Right kidney (tissue), 1 donor: ENCODE measurements around the gene CXCL12.
A peak's percentile ranks its signal among the peaks of the same experiment; 100 is the strongest.

Source experiments
- DNase-seq: peaks from one replicate; pipeline ENCODE4 v3.0.0-alpha.2; 2016

The CXCL12 gene

GRCh38 chr10:44404741-44405437, 20.0 kb upstream of the CXCL12 start:
- no peak for DNase-seq

GRCh38 chr10:44402465-44403195, 17.7 kb upstream of the CXCL12 start:
- no peak for DNase-seq

GRCh38 chr10:44400541-44400940, 15.6 kb upstream of the CXCL12 start:
- DNase-seq, result no peak

GRCh38 chr10:44399659-44400451, 15.0 kb upstream of the CXCL12 start:
- DNase-seq, result no peak

GRCh38 chr10:44398747-44399658, 14.1 kb upstream of the CXCL12 start:
- no peak for DNase-seq

- no peak for DNase-seq
Observed at GRCh38 chr10:44398271-44398670, 13.4 kb upstream of the CXCL12 start.

- DNase-seq, result no peak
Observed at GRCh38 chr10:44397476-44398225, 12.8 kb upstream of the CXCL12 start.

GRCh38 chr10:44396671-44397191, 11.8 kb upstream of the CXCL12 start:
- DNase-seq, result no peak

- DNase-seq, result no peak
Observed at GRCh38 chr10:44395902-44396670, 11.2 kb upstream of the CXCL12 start.

GRCh38 chr10:44395396-44395795, 10.5 kb upstream of the CXCL12 start:
- no peak for DNase-seq

GRCh38 chr10:44394696-44395381, 9.9 kb upstream of the CXCL12 start:
- no peak for DNase-seq

GRCh38 chr10:44393834-44394547, 9.1 kb upstream of the CXCL12 start:
- no peak for DNase-seq

GRCh38 chr10:44393051-44393630, 8.2 kb upstream of the CXCL12 start:
- DNase-seq, result peak; percentile 64

- DNase-seq, result no peak
Observed at GRCh38 chr10:44392420-44392819, 7.5 kb upstream of the CXCL12 start.

- DNase-seq, result no peak
Observed at GRCh38 chr10:44391981-44392380, 7.1 kb upstream of the CXCL12 start.

GRCh38 chr10:44390585-44391072, 5.7 kb upstream of the CXCL12 start:
- DNase-seq, result no peak

- no peak for DNase-seq
Observed at GRCh38 chr10:44389556-44389955, 4.7 kb upstream of the CXCL12 start.

- no peak for DNase-seq
Observed at GRCh38 chr10:44389150-44389549, 4.3 kb upstream of the CXCL12 start.
